Measurements from ENCODE around the gene BFSP2. TPM values are rescaled to one million over a fixed set of nuclear protein-coding genes. Genes with fewer than 3 reads are reported as not detected.

The BFSP2 gene
- total RNA-seq, 1 experiment from 2014 or later: 0.67 TPM

DNA sequence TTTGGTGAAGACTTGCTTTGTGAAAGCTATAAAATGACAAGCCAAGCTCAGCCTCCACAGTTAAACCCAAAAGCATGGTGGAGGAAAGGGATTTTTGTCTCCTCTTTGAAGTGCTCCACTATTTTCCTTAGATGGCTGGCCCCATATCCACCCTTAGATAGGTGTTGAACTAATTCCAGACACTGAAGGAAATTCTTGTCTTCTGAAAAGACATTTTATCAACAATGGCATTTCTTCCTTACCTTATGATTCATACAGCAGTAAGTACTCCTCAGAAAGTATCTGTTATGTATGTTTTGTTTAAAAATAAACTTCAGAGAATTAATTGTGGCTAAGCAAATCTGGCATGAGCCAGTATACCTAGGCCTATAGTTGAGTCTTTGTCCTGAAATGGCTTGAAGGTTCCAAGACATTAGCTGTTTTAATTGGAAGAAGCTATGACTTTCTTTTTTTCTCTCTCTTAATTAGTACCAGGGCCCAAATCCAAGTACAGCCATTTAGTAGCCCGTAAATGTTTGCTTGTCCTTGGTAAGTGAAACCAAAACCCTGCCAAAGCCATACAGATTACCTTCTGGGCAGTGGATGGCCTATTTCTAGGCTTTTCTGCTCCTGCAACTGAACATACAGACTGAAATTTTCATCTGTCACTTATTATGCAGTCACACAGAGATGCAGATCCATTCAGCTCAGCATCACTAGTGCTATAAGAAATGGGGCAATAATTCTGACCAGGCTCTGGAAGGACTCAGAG, 5.1 kb upstream of the BFSP2 start:
- in situ Hi-C loops (cut with HindIII; ENCODE audit: low pct_unique_long_range_greater_than_20kb, low sequenced_read_pairs): no loop called here
- Histone ChIP-seq H3K4me3 (ENCODE audit: low read depth in 2 of 2, low read length in 2 of 2) (no peak overlapping the region), H3K4me1 (ENCODE audit: control insufficient read depth, insufficient read depth, low read length) (peaks cover 5% of the 10 kb centered on the region; the same call in 1 of the 2 replicates), H3K9me3 (ENCODE audit: control insufficient read depth, insufficient read depth, low read depth, low read length) (no peaks in the 10 kb centered on the region), H3K27ac (ENCODE audit: low read length) (peak overlapping the region; percentile 2; the same call in 1 of the 2 replicates), H3K36me3 (ENCODE audit: control insufficient read depth, insufficient read depth, low read length) (no peaks in the 10 kb centered on the region), H3K27me3 (ENCODE audit: control insufficient read depth, insufficient read depth, low read length) (no peaks in the 10 kb centered on the region)
- POLR2A ChIA-PET: no interaction called here
- BruUV-seq (replicated peaks): no TSS peak
- TF ChIP-seq, protein P1, sequence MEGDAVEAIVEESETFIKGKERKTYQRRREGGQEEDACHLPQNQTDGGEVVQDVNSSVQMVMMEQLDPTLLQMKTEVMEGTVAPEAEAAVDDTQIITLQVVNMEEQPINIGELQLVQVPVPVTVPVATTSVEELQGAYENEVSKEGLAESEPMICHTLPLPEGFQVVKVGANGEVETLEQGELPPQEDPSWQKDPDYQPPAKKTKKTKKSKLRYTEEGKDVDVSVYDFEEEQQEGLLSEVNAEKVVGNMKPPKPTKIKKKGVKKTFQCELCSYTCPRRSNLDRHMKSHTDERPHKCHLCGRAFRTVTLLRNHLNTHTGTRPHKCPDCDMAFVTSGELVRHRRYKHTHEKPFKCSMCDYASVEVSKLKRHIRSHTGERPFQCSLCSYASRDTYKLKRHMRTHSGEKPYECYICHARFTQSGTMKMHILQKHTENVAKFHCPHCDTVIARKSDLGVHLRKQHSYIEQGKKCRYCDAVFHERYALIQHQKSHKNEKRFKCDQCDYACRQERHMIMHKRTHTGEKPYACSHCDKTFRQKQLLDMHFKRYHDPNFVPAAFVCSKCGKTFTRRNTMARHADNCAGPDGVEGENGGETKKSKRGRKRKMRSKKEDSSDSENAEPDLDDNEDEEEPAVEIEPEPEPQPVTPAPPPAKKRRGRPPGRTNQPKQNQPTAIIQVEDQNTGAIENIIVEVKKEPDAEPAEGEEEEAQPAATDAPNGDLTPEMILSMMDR (IDR thresholded peaks at IDR 0.05): no peak
- TF ChIP-seq POLR2AphosphoS5 (IDR thresholded peaks at IDR 0.05; ENCODE audit: low read depth, low read length): no peak
- no peak for DNase-seq (ENCODE audit: low read depth, low spot score)
- intact Hi-C loops (cut with micrococcal nuclease; ENCODE audit: unreplicated experiment): no loop called here
- CTCF ChIA-PET: no interaction called here
- no peak for ATAC-seq

GRCh38 chr3:133396906-133397305, 3.0 kb upstream of the BFSP2 start:
- POLR2A ChIA-PET: no interaction called here
- Histone ChIP-seq H3K9me3 (ENCODE audit: control insufficient read depth, insufficient read depth, low read depth, low read length) (no peaks in the 10 kb centered on the region), H3K27me3 (ENCODE audit: control insufficient read depth, insufficient read depth, low read length) (no peaks in the 10 kb centered on the region), H3K36me3 (ENCODE audit: control insufficient read depth, insufficient read depth, low read length) (no peaks in the 10 kb centered on the region), H3K4me3 (ENCODE audit: low read depth in 2 of 2, low read length in 2 of 2) (no peak overlapping the region), H3K4me1 (ENCODE audit: control insufficient read depth, insufficient read depth, low read length) (peaks cover 9% of the 10 kb centered on the region), H3K27ac (ENCODE audit: low read length) (peak overlapping the region; percentile 60)
- TF ChIP-seq POLR2AphosphoS5 (IDR thresholded peaks at IDR 0.05; ENCODE audit: low read depth, low read length): no peak
- no peak for TF ChIP-seq TCF7L2 (IDR thresholded peaks at IDR 0.05; ENCODE audit: low read depth, low read length)
- TF ChIP-seq, protein P1 (IDR thresholded peaks at IDR 0.05): no peak
- TF ChIP-seq REST (IDR thresholded peaks at IDR 0.05; ENCODE audit: insufficient read depth in 1 of 2, low read depth in 2 of 2, low read length in 1 of 2): no peak
- ATAC-seq (no peak), DNase-seq (ENCODE audit: low read depth, low spot score) (no peak)
- no TSS peak for BruUV-seq (replicated peaks)
- CTCF ChIA-PET: no interaction called here
- in situ Hi-C loops (cut with HindIII; ENCODE audit: low pct_unique_long_range_greater_than_20kb, low sequenced_read_pairs) (no loop called here), intact Hi-C loops (cut with micrococcal nuclease; ENCODE audit: unreplicated experiment) (no loop called here)

All from Panc1 (cell line).